GM12891 (cell line): ENCODE results near the gene OR52N2.

Experiments
- DNase-seq: peaks from one replicate; pipeline ENCODE4 v3.0.0; 2011; ENCODE audit warnings: low spot score; ENCODE audit not compliant: insufficient read length
- FAIRE-seq: peaks from 2 replicates; lab custom pipeline; 2011; peaks lifted over from hg19 to GRCh38; lab: Jason Lieb, UNC
- PAX5 ChIP-seq: IDR thresholded peaks from 2 replicates; pipeline ENCODE4 v1.6.1; 2011; ENCODE audit warnings: low read length, moderate library complexity, mild to moderate bottlenecking; ENCODE audit not compliant: insufficient read depth, severe bottlenecking
- POLR2A ChIP-seq: IDR thresholded peaks from 2 replicates; pipeline ENCODE4 v1.6.1; 2011; ENCODE audit warnings: low read depth, low read length, control low read depth
- POLR2AphosphoS5 ChIP-seq: IDR thresholded peaks from 2 replicates; pipeline ENCODE4 v1.6.1; 2011; ENCODE audit warnings: low read depth, low read length, control low read depth
- POU2F2 ChIP-seq: IDR thresholded peaks from 2 replicates; pipeline ENCODE4 v1.6.1; 2011; ENCODE audit warnings: low read depth, mild to moderate bottlenecking, control low read depth, low read length, moderate library complexity
- SPI1 ChIP-seq: IDR thresholded peaks from 2 replicates; pipeline ENCODE4 v1.6.1; 2011; ENCODE audit warnings: low read depth, low read length, control low read depth
- TAF1 ChIP-seq: IDR thresholded peaks from 2 replicates; pipeline ENCODE4 v1.6.1; 2011; ENCODE audit warnings: low read depth, low read length, control low read depth

Gene OR52N2

GRCh38 chr11:5818245-5818886 lies 9.6 kb downstream of the OR52N2 start:
- TF ChIP-seq POU2F2, result no peak
- no peak for TF ChIP-seq POLR2AphosphoS5
- no peak for TF ChIP-seq TAF1
- TF ChIP-seq POLR2A, result no peak
- no peak for TF ChIP-seq PAX5
- TF ChIP-seq SPI1, result no peak
- DNase-seq (no peak), FAIRE-seq (peak; percentile 65)

GRCh38 chr11:5831196-5831829 lies 22.6 kb downstream of the OR52N2 start:
- FAIRE-seq, result no peak
- no peak for TF ChIP-seq SPI1
- no peak for TF ChIP-seq POLR2AphosphoS5
- no peak for TF ChIP-seq TAF1
- no peak for TF ChIP-seq PAX5
- no peak for TF ChIP-seq POU2F2
- no peak for TF ChIP-seq POLR2A
- no peak for DNase-seq

DNA sequence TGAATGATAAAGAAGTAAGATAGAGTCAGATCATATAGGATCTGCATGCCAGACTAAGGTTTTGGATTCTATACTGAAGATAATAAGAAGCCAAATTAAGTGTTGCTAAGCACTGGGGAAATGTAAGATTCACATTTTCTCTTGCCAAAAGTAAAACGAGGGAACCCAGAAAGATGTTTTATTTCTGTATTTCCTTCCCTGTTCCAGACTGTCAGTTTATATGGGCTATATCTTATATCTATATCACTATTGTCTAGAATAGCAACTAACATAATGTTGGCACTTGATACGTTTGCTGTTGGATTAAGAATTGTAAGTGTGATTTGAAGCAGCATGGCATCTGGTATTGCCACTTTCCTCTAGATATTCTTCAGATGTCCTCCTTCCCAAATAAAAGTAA lies 24.7 kb downstream of the OR52N2 start:
- no peak for DNase-seq
- TF ChIP-seq SPI1 (no peak), POLR2AphosphoS5 (no peak), TAF1 (no peak), PAX5 (no peak), POLR2A (no peak), POU2F2 (no peak)
- FAIRE-seq, result no peak

DNA sequence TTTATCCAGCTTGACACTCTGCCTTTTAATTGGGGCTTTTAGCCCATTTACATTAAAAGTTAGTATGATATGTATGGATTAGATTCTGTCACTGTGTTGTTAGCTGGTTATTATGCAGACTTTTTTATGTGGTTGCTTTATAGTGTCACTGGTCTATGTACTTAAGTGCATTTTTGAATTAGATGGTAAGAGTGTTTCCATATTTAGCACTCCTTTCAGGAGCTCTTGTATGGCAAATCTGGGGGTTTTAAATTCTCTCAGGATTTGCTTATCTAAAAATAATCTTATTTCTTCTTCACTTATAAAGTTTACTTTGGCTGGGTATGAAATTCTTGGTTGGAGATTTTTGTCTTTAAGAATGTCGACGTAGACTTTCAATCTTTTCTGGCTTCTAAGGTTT lies 29.0 kb downstream of the OR52N2 start:
- no peak for TF ChIP-seq SPI1
- TF ChIP-seq POLR2A, result no peak
- no peak for TF ChIP-seq PAX5
- no peak for TF ChIP-seq POLR2AphosphoS5
- TF ChIP-seq POU2F2, result no peak
- no peak for TF ChIP-seq TAF1
- DNase-seq, result no peak
- no peak for FAIRE-seq

DNA sequence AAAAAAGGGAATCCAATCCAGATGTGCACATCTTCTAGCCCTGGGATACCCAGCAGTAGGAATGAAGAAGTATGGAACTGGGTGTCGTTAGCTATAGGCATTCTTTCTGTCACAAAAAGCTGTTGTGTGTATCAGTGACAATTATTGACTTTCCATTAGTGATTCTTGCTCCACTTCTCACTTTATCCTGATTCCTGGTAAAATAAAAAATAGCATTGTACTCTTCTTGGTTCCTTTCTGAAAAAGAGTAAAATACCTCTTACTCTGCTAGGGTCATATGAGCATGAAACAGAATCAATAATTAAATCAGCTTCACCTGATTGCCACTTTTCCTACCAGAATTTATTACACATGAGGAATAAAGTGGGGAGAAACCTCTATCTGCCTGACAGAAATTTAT lies 33.1 kb downstream of the OR52N2 start, which contains the start of gene OR52E6:
Gene OR52E6, minus strand, starts transcription at position 101 of the 400 bp plus-strand sequence. Its CDS starts 0 bp downstream, at position 101.
- TF ChIP-seq PAX5, result no peak
- TF ChIP-seq TAF1, result no peak
- TF ChIP-seq POU2F2, result no peak
- no peak for TF ChIP-seq POLR2AphosphoS5
- TF ChIP-seq POLR2A, result no peak
- TF ChIP-seq SPI1, result no peak
- FAIRE-seq (no peak), DNase-seq (no peak)

DNA sequence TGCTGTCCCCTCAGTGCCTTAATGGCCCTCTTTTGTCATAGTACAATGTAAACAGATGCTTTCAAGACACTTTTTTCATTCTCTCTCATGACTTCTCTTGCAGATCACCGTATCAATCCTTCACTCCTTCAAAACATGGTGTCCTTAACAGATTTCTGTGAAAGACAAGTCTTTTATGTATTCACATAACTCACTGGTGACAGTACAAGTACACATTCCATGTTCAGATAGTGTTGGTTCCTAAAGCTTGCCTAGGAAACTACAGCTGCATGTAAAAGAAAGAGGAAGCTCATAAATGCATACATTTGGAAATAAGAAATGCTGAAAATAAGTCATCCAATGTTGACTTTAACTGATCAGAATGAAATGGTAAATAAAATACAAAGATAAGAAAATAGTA lies 38.0 kb downstream of the OR52N2 start:
- TF ChIP-seq POLR2AphosphoS5 (no peak), SPI1 (no peak), POLR2A (no peak), PAX5 (no peak)
- no peak for DNase-seq
- FAIRE-seq, result no peak

DNA sequence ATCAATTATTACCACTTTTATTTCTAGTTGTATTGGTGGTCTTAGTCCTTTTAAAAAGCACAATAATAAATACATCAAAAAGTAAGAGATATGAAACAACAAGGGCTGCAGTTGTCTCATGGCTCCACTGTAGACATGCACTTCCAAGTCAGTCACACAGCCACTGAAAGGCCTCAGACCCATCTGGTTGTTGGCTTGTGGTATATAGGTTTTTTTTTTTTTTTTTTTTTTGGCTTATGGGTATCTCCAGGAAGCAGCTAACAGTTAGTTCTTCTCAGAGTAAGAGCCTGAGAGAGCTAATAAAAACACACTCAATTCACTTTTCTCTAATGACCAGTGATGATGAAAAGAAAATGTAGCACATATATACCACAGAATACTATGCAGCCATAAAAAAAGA lies 39.0 kb downstream of the OR52N2 start:
- DNase-seq (no peak), FAIRE-seq (no peak)
- TF ChIP-seq PAX5 (no peak), TAF1 (no peak), SPI1 (no peak), POU2F2 (no peak), POLR2A (no peak), POLR2AphosphoS5 (no peak)

DNA sequence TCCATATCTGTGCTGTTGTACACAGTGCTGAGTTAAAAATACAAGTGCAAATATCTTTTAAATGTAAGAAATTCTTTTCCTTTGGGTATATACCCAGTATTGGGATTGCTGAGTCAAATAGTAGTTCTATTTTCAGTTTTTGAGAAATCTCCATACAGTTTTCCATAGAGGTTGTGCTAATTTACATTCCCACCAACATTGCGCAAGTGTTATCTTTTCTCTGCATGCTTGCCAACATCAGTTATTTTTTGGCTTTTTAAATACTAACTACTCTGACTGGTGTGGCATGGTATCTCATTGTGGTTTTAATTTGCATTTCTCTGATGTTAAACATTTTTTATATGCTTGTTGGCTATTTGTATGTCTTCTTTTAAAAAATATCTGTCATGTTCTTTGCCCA lies 42.3 kb downstream of the OR52N2 start:
- TF ChIP-seq SPI1 (no peak), PAX5 (no peak), POLR2A (no peak), POU2F2 (no peak), POLR2AphosphoS5 (no peak), TAF1 (no peak)
- no peak for FAIRE-seq
- DNase-seq, result no peak

DNA sequence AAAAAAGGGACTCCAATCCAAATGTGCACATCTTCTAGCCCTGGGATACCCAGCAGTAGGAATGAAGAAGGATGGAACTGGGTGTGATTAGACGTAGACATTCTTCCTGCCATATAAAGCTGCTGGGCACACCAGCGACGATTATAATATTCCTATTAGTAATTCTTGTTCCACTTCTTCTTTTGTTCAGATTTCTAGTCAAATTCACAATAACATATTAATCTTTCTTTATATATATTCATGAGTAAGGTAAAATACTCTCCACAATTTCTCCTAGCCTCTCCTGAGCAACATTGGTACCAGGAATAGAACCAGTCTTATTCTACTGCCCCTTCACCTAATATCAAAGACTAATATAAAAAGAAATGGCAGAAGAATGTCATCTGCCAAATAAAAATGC lies 48.9 kb downstream of the OR52N2 start, which contains the start of gene OR52E8:
Gene OR52E8, minus strand, starts transcription at position 101 of the 400 bp plus-strand sequence. Its CDS starts 0 bp downstream, at position 101.
- TF ChIP-seq POLR2AphosphoS5, result no peak
- TF ChIP-seq PAX5, result no peak
- TF ChIP-seq POLR2A, result no peak
- no peak for TF ChIP-seq POU2F2
- no peak for TF ChIP-seq SPI1
- no peak for TF ChIP-seq TAF1
- DNase-seq, result no peak
- no peak for FAIRE-seq

- FAIRE-seq, result no peak
- TF ChIP-seq POU2F2 (no peak), PAX5 (no peak), POLR2AphosphoS5 (no peak), TAF1 (no peak), SPI1 (no peak), POLR2A (no peak)
- DNase-seq, result no peak
These were observed 57.1 kb downstream of the OR52N2 start for GRCh38 chr11:5865826-5866225.
